ENCODE data around the gene PFKFB2. TPM values are rescaled to one million over a fixed set of nuclear protein-coding genes. Genes with fewer than 3 reads are reported as not detected.
"Not testable (repeated sequence)": the region's sequence is repeated elsewhere in the genome, so short reads cannot be mapped to it uniquely, and the experiment has no call there.

The PFKFB2 gene
- total RNA-seq, 1 donor from 2014 or later, result 4.1 TPM

DNA sequence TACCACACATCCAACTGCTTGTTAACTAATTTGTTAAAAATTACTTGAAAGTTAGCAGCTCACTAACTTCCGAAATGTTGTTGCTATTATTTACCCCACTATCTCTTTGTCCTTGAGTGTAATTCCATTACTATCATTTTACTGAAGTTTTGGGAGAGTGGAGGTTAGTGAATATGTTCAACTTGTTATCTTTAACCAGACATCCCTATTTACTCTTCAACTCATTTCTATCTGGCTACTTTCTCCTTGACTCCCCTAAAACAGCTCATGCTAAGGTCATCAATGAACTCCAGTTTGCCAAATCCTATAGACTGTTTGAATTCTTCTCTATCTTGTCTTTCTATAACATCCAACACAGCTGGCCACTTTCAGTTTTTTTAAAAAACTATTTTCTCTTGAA lies 16.2 kb upstream of the PFKFB2 start:
- DNase-seq (ENCODE audit: low spot score) (no peak), ATAC-seq (no peak)

- DNase-seq (ENCODE audit: low spot score), result no peak
These were observed 13.5 kb upstream of the PFKFB2 start for GRCh38 chr1:207039380-207040180.

GRCh38 chr1:207040181-207040533 lies 12.9 kb upstream of the PFKFB2 start:
- ATAC-seq (peak; percentile 23), DNase-seq (ENCODE audit: low spot score) (no peak)

More at GRCh38 chr1:207039380-207040180, 13.5 kb upstream of the PFKFB2 start:
- ATAC-seq, result peak; percentile 95

GRCh38 chr1:207041397-207041796 lies 11.7 kb upstream of the PFKFB2 start:
- not testable (repeated sequence) for DNase-seq (ENCODE audit: low spot score); ATAC-seq

DNA sequence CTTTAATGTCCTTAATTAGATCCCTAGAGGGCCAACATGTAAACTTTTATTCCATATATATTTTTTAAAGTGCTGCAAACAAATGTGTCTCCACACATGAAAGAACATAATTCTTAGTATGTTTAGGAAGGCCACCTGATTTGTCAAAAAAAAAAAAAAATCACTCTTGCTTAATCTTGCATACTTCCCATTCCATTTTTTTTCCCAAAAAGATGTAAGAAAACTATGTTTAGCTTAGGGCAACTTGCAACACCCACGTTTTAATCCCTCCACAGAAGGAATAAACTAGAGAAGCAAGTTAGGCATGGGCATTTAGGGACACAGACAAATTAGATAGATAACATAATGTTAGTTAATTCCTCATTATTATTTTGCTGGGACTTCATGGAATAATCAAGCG lies 7.6 kb upstream of the PFKFB2 start:
- DNase-seq (ENCODE audit: low spot score) (no peak), ATAC-seq (no peak)

GRCh38 chr1:207047505-207047904 lies 5.6 kb upstream of the PFKFB2 start:
- ATAC-seq (no peak), DNase-seq (ENCODE audit: low spot score) (no peak)

DNA sequence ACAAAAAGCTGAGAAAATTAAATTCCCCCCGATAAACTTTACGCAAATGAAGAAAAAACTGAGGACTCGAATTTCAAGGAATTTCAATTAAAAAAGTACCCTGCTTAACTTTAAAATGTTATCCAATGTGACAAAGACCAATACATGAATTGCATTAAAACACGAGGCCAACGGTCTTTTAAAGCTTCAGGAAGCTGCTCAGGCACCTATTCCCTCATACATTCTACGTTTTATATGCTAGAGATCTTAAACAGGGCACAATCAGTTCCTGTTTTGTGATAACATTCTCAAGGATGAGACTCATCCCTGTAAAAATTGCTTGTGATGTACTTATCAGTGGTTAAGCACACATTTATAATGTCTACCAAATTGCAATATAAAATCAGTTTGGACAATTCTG lies 5.0 kb upstream of the PFKFB2 start:
- ATAC-seq (no peak), DNase-seq (ENCODE audit: low spot score) (no peak)

GRCh38 chr1:207049054-207049453 lies 4.0 kb upstream of the PFKFB2 start:
- DNase-seq (ENCODE audit: low spot score) (no peak), ATAC-seq (no peak)

DNA sequence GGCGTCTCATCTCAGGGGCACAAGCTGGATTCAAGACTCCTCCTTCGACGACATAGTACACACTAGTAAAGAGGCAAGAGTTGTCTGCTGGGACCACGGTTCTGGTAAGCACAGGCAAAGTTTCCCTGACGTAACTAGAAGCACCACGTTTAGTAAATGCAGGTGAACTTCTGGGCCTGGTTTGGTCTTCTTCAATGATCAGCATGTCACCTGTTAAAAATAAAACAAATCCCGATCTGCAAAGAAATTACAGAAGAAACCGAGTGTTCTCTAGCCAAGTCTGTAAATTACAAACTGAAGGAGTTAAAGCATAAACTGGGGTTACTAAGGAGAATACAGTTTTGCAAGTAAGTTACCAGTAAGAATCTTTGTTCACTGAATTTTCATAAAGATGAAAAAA lies 3.6 kb upstream of the PFKFB2 start:
- ATAC-seq, result no peak

GRCh38 chr1:207049974-207050391 lies 3.1 kb upstream of the PFKFB2 start:
- DNase-seq (ENCODE audit: low spot score) (no peak), ATAC-seq (peak; percentile 33)

More for the DNA sequence above, 3.6 kb upstream of the PFKFB2 start:
- DNase-seq (ENCODE audit: low spot score), result no peak

DNA sequence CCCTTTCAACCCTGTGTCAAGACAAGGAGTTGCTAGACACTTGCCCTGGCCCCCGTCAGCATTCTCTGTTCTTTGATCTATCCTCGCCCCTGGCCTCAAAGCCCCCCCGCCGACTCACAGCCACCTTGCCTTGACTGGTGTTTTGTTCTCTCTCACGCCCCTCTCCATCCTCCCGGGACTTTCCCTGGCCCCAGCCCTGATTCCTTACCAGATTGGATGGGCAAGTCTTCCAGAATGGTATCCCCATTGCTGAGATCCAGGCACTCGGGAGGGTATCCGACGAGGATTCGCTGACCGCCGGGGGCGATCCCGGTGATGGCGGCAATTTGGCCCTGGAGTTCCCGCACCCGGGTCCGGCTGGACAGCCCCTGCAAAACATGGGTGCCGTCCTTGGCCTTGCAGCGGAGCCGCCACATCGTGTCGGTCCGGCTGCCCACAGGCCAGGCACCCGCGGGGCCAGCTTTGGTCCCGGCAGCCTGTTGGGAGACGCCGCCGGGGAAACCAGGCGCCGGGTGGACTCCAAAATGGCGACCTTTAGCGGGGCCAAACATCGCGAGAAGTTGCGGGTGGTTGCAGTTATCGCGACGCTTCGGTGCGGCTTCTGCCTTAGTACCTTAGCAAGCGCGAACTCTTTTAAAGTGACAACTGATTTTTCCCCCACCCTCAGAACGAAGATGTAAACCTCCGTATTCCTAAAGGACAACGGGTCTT lies 2.4 kb upstream of the PFKFB2 start:
- DNase-seq (ENCODE audit: low spot score) (peak; percentile 93), ATAC-seq (peak; percentile 67)

DNA sequence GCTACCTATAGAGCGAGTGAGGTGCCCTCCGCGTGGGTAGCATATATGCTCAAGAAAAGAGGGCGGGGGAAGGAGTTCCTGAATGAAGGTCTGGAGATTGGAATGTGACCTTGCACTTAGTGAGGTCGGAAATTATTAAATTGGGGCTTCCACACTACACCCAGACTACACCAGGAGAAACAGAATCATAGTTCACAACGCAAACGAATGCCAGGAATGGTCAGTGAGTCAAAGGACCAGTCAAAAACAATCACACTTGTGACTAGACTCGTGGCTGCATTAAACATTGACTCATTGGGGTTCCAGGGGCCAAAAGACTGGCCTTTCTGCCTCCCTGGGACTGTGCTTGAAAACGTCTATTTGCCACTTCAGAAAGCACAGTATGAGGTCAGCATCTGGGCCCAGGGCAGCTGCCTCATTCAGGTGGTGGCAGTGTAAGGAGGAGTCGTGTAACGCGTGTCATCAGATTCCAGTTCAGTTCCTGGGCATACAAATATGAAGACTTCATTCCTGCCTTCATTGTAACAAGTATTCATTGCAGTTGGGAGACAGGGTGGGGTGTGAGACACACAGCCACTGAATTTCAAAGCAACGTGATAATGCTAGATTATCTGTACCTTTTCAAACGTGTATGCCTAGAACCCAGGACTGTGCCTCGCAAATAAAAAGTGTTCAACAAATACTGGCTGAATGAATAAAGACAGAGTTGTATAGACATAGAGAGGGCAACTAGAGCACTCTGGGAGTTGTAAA lies 1.7 kb upstream of the PFKFB2 start, which contains the start of gene YOD1:
Gene YOD1 (minus strand): TSS at position 18 of the 753 bp plus-strand sequence. CDS start 178 bp downstream, outside the sequence.
- DNase-seq (ENCODE audit: low spot score), result no peak

GRCh38 chr1:207054491-207054890 lies 1.4 kb downstream of the PFKFB2 start:
- ATAC-seq (no peak), DNase-seq (ENCODE audit: low spot score) (no peak)

More for the DNA sequence above, 1.7 kb upstream of the PFKFB2 start, which contains the start of gene YOD1:
- ATAC-seq, result no peak

- ATAC-seq (no peak), DNase-seq (ENCODE audit: low spot score) (no peak)
These were observed 2.4 kb downstream of the PFKFB2 start for GRCh38 chr1:207055386-207056001.

DNA sequence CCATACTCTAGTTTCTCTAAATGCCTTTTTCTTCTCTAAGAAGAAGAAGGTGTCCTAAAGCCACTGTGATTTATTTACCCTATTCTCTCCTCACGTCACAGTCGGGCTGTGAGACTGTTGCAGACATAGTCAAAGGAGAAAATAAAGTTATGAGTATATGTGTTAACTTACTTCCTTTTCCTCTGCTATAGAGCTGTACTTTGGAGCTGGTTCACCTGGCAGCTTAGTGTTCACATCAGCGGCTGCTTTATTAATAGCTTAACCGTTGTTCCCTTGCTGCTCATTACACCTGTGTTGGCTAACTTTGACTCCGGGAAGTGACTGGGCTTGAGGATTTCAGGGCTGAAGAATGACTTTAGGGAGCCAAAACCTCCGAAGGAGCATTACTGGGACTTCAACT lies 3.6 kb downstream of the PFKFB2 start:
- no peak for DNase-seq (ENCODE audit: low spot score)
- ATAC-seq, result peak; percentile 36

DNA sequence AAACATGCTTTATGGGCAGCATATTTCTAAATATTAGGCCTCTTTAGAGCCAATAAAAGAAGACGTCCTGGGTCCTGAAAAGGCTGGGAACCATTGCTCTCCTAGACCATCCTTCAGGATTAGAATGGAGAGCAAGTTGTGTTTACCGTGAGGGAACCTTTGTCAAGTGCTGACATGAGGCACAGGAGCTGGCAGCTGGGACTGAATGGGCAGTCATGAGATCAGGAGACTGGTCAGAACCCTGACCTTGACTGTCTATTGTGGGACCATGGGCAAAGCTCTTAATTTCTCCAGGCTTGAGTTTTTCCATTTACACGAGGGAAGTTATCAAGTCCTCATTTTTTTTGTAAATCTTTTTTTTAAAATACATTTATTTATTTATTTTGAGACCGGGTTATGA lies 5.2 kb downstream of the PFKFB2 start:
- ATAC-seq (no peak), DNase-seq (ENCODE audit: low spot score) (no peak)

GRCh38 chr1:207058878-207059867 lies 6.1 kb downstream of the PFKFB2 start:
- DNase-seq (ENCODE audit: low spot score) (no peak), ATAC-seq (no peak)

GRCh38 chr1:207059881-207060280 lies 6.8 kb downstream of the PFKFB2 start:
- no peak for DNase-seq (ENCODE audit: low spot score)
- no peak for ATAC-seq

- DNase-seq (ENCODE audit: low spot score), result no peak
- ATAC-seq, result no peak
These were observed 7.5 kb downstream of the PFKFB2 start for GRCh38 chr1:207060596-207060995.

DNA sequence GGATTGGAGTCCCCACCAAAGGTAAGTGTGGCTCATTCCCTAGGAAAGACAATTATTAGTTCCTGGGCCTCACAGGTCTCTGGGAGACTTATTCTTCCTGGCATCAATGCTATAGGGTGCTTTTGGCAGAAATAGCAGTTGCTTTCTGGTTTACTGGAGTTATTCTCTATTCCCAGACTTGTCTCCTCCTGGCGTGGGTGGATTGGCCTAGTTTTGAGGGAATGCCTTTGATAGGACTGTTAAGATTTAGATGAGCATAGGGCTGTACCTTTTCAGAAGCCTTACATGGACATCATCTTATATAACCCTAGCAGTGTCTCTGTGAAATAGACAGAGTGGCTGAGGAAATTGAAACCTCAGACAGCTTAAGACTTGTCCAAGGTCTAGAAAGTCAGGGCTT lies 9.0 kb downstream of the PFKFB2 start:
- DNase-seq (ENCODE audit: low spot score) (no peak), ATAC-seq (no peak)

Data from left lobe of liver (tissue), 2 donors.